SK-N-MC (cell line): ENCODE results near the gene IGLL5.

Experiments used
- EZH2 ChIP-seq: fragments of 200-600 bp; sonication (generic); IDR thresholded peaks from one replicate; pipeline ENCODE4 v1.6.1; 2017; ENCODE audit warnings: antibody characterized with exemption
- POLR2AphosphoS5 ChIP-seq: IDR thresholded peaks from 2 replicates; pipeline ENCODE4 v1.6.1; 2012; ENCODE audit warnings: mild to moderate bottlenecking, low read depth, low read length, borderline replicate concordance

DNA sequence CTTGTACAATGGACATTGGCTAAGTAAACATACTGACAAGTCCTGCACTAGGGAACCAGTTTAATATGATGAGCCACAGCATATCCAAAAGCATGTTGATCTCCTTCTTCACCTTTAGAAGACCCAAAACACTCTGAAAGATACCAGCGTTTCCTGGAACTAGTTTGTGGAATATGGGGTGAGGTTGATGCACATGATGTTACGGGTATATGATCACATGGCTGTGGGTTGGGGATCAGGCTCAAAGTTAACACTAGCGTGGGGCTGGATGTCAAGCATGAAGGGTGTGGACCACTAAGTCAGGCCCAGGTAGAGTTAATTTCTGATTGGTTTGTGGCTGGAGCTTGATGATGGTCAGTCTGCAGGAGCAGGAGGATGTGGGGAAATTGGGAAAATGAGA, 9.0 kb downstream of the IGLL5 start:
- TF ChIP-seq EZH2 = no peak
- no peak for TF ChIP-seq POLR2AphosphoS5
